Cortex of kidney (tissue), 1 donor: ENCODE data around the gene TRMT10A.
"Not testable (repeated sequence)": the region's sequence is repeated elsewhere in the genome, so short reads cannot be mapped to it uniquely, and the experiment has no call there.

ENCODE experiments used
- DNase-seq: peaks from one replicate; lab custom pipeline; 2025; lab: John Stamatoyannopoulos, UW

Gene TRMT10A

DNA sequence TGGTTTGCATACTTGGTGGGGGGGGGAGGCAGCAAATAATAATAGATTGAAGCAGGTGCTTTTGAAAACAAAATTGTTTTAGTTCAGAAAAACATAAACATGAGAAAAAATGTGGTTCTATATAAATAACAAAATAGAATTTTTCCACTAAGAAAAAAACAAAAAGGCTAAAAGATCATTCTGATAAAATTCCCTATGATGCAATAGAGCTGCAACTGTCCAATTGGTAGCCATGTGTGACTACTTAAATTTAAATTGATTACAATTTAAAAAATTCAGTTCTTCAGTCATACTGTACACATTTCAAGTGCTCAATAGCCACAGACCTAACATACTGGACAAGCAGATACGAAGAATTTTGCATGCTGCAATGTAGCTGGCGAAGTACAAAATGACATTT is 11.0 kb downstream of the TRMT10A start:
- no peak for DNase-seq

DNA sequence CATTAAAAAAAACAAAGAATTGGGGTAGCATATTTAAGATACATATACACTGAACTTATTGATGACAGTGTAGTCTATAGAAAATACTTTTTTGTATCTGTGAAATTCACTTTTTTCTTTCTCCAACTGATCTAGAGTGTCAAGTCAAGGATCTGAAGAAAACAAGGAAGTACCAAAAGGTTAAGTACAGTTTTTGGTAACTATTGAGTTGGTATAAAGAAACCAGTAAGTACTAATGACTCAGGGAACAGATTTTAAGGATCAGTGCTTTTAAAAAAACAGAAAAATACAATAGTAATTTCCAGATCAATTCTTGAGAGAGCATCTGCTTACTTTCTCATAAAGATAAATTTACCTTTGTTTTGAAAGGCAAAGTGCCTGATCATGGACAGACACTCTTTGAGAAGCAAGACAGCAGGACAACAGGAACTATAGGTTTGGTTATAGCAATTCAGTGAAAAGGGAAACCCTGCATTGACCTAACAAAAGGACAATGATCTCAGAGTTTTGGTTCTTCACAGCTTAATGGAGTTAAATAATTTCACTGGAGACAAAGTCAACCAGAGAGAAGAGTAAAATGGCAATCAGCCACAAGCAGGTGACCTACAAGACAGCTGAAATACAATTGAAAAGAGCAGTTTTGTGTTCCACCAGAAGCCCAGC is 23.4 kb downstream of the TRMT10A start:
- no peak for DNase-seq

DNA sequence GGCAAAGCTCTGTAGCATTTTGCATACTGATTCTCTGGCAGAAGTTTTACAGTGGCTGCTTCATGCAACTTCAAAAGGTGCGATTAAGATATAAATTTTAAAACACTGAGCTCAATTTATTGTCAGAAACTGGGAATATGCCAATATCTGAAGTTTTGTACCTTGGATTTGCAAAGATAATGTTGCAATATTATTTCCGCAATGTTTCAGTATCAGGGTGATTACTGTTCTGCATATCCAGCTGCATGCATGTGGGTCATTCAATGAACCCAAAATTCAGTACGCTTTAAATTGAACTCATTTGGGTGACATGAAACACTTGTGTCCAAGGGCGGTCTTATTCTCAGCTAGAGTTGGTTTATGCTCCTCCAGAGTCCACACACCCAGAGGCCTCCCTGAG is 26.2 kb downstream of the TRMT10A start:
- DNase-seq = no peak

DNA sequence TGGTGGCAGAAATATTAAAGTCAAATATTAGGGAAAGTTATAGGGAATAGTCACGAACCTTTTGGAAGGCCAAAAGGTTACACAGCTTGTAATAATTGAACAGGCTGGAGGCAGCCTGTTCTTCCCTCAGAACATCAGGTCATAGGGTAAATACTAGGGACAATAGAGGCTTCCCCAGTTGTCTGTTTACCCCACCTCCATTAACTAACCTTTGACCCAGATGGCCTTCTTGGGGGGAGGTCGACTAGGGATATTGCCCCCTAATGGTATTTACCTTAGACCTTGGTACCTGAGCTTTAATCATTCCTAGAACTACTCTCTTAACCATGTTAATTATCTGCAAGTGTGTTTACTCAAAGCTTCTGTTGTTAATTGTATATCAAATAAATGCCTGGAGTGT is 27.0 kb downstream of the TRMT10A start:
- no peak for DNase-seq

DNA sequence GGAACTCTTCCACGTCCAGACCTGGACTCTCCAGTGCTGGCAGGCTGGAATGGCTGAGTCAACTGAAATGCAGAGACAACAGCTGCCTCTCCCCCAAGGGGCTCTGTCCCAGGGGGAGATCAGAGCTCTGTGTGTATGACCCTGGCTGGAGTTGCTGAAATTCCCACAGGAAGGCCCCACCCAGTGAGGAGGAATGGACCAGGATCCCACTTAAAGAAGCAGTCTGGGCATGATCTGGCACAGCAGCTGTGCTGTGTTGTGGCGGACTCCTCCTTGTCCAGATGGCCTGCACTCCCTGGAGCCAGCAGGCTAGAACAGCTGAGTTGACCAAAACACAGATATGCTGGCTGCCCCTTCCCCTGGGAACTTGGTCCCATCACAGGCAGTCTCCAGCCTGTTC is 27.6 kb downstream of the TRMT10A start:
- no peak for DNase-seq

DNA sequence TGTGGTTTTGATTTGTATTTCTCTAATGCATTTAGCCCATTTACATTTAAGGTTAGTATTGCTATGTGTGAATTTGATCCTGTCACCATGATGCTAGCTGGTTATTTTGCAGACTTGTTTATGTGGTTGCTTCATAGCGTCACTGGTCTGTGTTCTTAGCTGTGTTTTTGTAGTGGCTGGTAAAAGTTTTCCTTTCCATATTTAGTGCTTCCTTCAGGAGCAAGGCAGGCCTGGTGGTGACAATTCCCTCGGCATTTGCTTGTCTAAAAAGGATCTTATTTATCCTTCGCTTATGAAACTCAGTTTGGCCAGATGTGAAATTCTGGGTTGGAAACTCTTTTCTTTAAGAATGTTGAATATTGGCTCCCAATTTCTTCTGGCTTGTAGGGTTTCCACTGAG is 29.1 kb downstream of the TRMT10A start:
- DNase-seq = not testable (repeated sequence)

DNA sequence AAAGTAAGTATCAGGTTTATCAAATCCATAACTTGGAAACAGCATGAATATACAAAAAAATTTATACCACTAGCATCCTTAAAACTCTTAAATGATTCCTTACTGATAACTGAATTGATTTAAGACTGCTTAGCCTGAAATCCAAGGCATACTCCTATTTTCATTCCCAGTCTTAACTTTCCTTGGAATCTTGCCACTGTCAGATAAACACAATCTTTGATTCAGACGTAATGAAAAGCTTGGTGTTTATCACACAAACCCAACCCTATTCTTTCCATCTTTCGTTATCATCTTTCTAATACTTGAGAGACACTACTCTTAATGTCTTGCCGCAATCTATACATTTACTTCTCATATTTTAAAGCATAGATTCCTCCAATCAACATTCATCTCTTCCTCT is 33.9 kb downstream of the TRMT10A start:
- no peak for DNase-seq

DNA sequence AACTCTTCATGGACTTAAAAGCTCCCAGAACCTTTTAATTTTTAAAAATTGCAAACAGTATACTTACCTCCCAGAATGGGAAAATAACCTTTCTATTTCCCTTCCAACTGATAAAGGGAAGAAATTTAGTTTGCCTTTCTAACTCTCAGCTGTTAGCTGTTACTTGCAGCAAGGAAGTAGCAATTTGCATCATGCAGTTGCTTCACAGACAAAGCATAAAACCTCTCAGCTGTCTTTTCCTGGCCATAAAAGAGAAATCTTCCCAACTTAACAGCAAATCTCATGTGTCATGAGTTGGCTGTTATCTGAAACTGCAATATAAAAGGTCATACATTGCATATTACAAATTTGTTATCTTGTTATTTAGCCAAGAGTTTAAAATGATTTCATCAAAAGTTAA is 34.6 kb downstream of the TRMT10A start:
- no peak for DNase-seq

DNA sequence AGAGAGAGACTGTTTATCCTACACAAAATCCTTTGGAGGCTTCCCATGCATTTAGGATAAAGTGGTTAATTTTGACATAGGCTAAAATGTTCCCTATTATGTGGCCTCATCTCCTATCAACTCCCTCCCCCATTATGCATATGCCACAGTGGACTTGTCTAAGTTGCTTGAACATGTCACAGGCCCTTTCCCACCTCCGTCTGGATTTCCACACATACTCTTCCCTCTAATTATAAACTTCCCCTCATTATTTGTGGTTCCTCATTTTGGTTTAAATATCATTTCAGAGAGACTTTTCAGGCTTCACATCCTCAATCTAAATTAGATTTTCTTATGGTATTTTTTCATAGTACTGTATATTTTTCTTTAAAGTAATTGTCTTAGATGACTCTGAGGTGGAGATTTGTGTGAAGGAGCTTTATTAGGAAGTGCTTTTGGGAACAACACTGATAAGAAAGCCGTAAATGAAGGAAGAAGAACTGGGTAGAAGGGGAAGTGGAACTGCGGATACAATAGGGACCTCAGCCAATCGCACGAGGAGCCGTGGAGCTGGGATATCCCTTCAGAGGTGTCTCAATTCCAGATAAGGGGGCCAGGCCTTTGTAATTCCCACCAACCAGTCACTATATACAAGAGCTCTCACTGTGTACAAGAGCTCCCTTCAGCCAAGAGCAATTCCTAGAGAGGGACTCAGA is 45.1 kb downstream of the TRMT10A start:
- no peak for DNase-seq

DNA sequence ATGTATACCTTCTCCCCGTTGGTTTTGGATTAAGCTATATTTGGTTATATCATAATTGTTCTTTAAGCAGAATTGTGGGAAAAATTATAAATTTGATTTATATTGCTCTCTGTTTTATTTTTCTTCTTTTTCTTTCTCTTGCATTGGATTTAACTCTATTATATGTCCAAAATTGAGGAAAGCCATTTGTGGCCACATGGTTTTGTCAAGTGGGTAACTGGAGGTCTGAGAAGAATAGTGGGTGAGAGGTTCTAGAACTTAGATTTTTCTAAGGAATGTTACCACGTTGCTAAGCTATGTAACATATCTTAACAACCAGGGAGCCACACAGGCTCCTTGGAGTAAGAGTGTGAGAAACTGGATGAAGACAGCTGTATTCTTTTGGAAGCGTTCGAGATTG is 53.1 kb downstream of the TRMT10A start, which contains the start of gene C4orf17:
TSS of gene C4orf17 (plus strand) at position 301 of the 400 bp plus-strand sequence. CDS start 2,061 bp downstream, outside the sequence.
- no peak for DNase-seq

DNA sequence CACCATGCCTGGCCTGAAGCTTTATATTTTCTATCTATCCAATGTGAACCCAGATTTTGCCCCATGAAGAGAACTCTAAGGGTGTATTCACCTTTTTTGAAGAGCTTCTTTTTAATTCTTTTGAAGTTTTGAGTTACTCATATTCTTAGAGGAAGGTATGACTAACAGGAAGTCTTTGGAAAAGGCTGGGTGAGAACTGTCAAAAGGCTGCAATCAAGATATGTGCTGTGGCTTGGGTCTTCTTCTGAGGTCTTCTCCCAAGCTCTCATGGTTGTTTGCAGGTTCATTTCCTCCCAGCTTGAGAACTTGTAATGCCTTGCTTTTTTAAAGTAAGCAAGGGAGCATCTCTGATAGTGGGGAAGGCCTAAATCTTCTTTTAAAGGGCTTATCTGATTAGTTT is 56.1 kb downstream of the TRMT10A start:
- no peak for DNase-seq

DNA sequence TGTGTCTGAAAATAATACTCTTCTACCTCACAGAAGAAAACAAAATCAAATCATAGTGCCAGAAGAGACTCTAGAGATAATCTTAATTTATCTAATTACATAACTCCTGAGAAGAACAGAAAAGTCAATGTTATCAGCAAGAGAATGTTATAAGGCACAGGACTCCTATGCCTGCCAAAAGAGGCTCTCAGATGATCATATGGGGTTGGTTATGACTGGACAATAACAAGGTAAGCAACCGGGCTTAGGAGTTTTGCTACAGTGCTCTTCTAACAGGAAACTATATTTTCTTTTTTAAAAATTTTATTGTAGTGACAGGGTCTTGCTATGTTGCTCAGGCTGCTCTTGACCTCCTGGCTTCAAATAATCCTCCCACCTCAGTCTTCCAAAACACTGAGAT is 56.5 kb downstream of the TRMT10A start:
- DNase-seq = no peak

DNA sequence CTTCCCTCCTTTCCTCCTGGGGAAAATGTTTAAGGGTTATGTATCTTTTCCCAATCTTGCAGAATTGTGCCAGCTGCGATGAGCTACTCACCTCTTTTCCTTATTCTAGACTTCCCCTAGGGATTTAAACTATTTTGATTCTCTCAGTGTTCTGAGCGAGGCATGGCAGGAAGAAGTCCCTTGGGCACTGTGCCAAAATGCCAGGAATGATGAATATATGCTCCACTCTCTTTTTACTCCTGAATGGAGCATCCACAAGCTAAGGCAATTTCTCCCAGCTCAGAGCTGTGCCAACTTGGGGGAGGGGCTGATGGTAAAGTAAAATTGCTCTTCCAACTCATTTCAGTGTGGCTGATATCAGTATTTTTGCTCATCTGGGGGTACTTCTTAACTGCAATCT is 57.1 kb downstream of the TRMT10A start:
- DNase-seq = no peak

DNA sequence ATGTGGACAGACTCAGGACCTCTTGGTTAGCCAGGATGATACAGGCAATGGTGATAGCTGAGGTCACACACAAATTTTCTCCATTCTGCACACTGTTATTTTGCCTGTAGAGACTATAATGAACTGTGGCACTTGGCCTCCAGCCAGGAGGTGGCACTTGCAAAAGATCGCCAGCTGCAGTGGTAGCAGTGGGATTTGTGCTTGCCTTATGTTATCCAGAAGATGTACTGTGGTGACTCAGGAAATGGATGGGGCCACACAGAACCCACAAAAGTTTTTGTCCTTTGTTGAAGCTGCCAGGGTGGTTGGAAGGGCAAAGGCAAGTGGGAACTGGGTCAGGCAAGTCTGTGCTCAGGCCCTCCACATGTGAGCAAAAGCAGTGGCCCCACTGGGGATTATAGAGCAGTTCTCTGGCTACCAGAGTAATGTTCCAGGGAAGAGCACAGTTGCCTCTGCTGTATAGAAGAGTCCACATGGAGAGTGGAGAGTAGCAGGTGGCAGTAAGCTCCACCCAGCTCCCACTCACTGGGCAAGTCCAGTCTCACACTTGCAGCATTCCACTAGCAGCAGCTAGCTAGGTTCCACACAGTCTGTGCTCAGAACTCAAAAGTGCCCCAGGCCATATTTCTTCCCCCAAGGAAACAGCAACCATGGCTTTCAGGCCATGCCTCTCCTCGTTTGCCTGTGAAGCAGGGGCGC is 58.9 kb downstream of the TRMT10A start:
- no peak for DNase-seq
